ENCODE measurements around the gene PIEZO1.
"Not testable (repeated sequence)": the region's sequence is repeated elsewhere in the genome, so short reads cannot be mapped to it uniquely, and the experiment has no call there.

The PIEZO1 gene, protein sequence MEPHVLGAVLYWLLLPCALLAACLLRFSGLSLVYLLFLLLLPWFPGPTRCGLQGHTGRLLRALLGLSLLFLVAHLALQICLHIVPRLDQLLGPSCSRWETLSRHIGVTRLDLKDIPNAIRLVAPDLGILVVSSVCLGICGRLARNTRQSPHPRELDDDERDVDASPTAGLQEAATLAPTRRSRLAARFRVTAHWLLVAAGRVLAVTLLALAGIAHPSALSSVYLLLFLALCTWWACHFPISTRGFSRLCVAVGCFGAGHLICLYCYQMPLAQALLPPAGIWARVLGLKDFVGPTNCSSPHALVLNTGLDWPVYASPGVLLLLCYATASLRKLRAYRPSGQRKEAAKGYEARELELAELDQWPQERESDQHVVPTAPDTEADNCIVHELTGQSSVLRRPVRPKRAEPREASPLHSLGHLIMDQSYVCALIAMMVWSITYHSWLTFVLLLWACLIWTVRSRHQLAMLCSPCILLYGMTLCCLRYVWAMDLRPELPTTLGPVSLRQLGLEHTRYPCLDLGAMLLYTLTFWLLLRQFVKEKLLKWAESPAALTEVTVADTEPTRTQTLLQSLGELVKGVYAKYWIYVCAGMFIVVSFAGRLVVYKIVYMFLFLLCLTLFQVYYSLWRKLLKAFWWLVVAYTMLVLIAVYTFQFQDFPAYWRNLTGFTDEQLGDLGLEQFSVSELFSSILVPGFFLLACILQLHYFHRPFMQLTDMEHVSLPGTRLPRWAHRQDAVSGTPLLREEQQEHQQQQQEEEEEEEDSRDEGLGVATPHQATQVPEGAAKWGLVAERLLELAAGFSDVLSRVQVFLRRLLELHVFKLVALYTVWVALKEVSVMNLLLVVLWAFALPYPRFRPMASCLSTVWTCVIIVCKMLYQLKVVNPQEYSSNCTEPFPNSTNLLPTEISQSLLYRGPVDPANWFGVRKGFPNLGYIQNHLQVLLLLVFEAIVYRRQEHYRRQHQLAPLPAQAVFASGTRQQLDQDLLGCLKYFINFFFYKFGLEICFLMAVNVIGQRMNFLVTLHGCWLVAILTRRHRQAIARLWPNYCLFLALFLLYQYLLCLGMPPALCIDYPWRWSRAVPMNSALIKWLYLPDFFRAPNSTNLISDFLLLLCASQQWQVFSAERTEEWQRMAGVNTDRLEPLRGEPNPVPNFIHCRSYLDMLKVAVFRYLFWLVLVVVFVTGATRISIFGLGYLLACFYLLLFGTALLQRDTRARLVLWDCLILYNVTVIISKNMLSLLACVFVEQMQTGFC (N-terminal part only)

GRCh38 chr16:88785106-88785924 lies at the start of gene PIEZO1:
TSS of gene PIEZO1 (minus strand) at chr16:88785220. CDS start at chr16:88784964, 256 bp downstream.
- peak; percentile 91 for DNase-seq

GRCh38 chr16:88834670-88835069 lies 49.6 kb upstream of the PIEZO1 start:
- no peak for DNase-seq

- no peak for DNase-seq
Observed at GRCh38 chr16:88833086-88833485, 48.1 kb upstream of the PIEZO1 start.

- DNase-seq: no peak
Observed at GRCh38 chr16:88831838-88832237, 46.8 kb upstream of the PIEZO1 start.

- no peak for DNase-seq
Observed at GRCh38 chr16:88830783-88831182, 45.8 kb upstream of the PIEZO1 start.

DNA sequence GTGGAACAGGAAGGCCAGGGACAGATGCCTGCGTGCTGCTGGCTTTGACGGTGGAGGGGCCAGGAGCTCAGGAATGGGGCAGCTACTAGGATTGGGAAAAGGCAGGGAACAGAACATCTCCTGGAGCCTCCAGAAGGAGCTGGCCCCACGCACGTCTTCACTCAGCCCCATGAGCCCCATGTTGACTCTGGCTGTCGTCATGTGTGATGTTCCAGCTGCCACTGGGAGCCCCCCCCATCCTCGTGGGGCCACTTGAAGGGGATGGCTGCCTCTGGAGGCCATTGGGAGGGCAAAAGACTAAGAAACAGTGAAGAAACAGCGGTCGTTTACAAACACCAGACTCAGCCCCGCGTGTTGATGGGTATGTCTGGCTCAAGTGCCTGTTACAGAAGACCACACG lies 45.2 kb upstream of the PIEZO1 start:
- DNase-seq: no peak

- no peak for DNase-seq
Observed at GRCh38 chr16:88828711-88829110, 43.7 kb upstream of the PIEZO1 start.

- DNase-seq: no peak
Observed at GRCh38 chr16:88827727-88828126, 42.7 kb upstream of the PIEZO1 start.

- DNase-seq: no peak
Observed at GRCh38 chr16:88826070-88826840, 41.2 kb upstream of the PIEZO1 start.

- DNase-seq: no peak
Observed at GRCh38 chr16:88825146-88825545, 40.1 kb upstream of the PIEZO1 start.

- DNase-seq: no peak
Observed at GRCh38 chr16:88824256-88825077, 39.4 kb upstream of the PIEZO1 start.

GRCh38 chr16:88823646-88824045 lies 38.6 kb upstream of the PIEZO1 start:
- DNase-seq: not testable (repeated sequence)

- no peak for DNase-seq
Observed at GRCh38 chr16:88822281-88823040, 37.4 kb upstream of the PIEZO1 start.

DNA sequence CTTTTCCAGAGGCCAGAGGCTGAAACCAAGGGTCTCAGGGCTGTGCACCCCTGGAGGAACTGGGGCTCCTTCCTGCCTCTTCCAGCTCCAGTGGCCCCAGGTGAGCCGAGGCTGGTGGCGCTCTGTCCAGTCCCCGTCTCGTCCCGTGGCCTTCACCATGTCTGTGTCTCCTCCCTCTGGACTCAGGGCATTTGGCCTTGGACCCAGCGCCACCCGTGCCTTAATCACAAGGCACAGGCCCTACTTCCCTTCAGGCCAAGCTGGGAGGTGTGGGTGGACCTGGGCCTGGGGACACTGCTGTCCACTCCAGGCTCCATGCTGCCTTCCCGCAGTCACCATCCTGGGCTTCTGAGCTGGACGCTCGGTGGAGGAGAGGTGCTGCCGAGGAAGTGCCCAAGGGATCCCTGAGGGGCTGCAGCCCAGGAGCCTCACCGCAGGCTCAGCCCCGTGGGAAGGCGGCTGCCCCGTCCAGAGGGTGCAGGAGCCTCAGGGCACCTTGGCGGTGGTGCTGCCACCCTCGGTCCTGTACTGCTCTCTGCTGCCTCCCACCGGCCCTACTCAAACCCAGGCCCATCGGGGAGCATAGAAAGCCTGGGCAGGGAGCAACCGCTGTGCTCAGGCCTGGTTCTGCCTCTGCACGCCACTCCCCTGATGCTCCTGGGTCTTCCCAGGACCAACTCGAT lies 36.3 kb upstream of the PIEZO1 start:
- no peak for DNase-seq

DNA sequence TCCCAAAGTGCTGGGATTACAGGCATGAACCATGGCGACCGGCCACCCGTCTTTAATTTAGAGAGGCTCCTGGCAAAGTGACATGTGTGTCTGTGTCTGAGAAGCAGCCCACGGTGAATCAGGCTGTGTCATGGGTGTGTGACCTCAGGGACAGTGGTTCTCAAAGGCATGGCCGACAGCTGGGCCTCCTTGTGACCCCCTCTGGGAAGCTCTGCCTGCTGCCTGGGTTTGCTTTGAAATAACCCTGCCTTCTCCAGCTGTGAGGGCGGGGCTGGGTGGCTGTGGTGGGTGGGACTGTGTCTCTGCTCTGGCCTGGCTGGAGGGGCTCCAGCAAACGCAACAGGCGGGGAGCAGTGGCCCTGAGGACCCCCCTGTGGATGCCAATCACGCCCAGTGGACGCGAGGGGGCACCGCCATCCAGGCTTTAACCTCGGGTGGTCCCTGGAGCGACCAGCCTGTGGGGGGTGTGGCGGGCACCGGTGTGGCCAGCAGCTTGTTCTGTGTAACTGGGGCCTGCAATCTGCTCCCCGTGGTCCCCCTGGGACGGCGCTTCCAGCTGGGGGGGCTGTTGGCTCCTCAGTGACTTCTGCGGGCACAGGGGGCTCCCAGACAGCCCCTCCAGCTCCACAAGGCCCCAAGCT lies 35.5 kb upstream of the PIEZO1 start:
- no peak for DNase-seq

DNA sequence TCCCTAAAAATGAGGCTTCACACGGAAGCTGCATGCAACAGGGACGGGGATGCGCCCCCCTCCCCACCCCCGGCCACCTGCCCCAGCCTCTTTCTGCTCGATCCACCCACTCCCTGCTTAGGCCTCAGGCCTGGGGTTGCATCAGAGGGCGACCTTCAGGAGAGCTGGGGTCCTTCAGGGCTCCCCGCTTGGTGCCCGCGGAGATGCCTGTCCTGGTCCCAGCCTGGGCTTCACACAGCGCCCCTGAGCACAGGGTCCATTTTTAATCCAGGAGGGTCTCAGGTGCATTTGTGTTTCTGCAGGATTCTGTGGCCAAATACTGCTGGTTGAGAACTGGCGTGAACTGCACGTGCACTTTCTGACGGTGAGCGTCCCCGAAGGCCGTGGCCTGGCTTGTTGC lies 34.1 kb upstream of the PIEZO1 start:
- DNase-seq: no peak

DNA sequence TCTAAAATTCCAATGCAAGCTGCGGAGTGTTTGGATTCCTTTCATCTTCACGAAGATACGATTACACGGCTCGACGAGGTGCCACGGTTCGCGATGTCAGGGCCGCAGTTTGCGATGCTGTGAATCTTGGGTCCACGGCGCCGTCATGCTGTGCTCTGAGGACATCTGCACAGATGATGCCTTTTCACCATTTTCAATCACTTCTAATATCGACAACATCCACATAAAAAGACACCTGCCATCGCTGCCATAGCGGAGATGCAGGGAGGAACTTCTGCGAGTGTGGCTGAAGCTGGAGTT lies 33.5 kb upstream of the PIEZO1 start:
- no peak for DNase-seq

- no peak for DNase-seq
Observed at GRCh38 chr16:88817785-88818574, 33.0 kb upstream of the PIEZO1 start.

Measured in activated CD8-positive, alpha-beta memory T cell treated with anti-CD3 and anti-CD28 coated beads for 24 hours (primary cell).